ENCODE measurements around the gene OR2M5. TPM values are rescaled to one million over a fixed set of nuclear protein-coding genes. Genes with fewer than 3 reads are reported as not detected.

OR2M5 gene
- total and polyA plus RNA-seq, 2 of the 8 experiments (the other 6 are each of a cell fraction or from before 2014, with no cell fraction given): not detected

- Histone ChIP-seq H3K79me1 (ENCODE audit: low read depth, low read length) (no peaks in the 10 kb centered on the region), H3K4ac (replicated peaks; ENCODE audit: insufficient read length, low read depth, low read length) (no peak overlapping the region), H3K4me3 (ENCODE audit: extremely low read depth in 1 of 4, insufficient read depth in 2 of 4, low read depth in 3 of 4, low read length in 4 of 4) (no peak overlapping the region), H3K27ac (ENCODE audit: low read depth, low read length) (no peak overlapping the region), H3K79me2 (ENCODE audit: control insufficient read depth in 1 of 2, insufficient read depth in 2 of 2, low read length in 2 of 2) (no peaks in the 10 kb centered on the region), H4K5ac (ENCODE audit: insufficient read length, low read depth, low read length) (no peak overlapping the region), H3K4me1 (replicated peaks in 1 of 4; ENCODE audit: control insufficient read depth in 3 of 4, insufficient read depth in 4 of 4, low read length in 3 of 4) (no peaks in the 10 kb centered on the region), H4K20me1 (replicated peaks in 1 of 2; ENCODE audit: control insufficient read depth in 1 of 2, insufficient read depth in 2 of 2, low read length in 2 of 2) (no peaks in the 10 kb centered on the region), H2AFZ (ENCODE audit: low read length) (no peak overlapping the region), H3K23ac (ENCODE audit: insufficient read length) (no peak overlapping the region), H3K18ac (ENCODE audit: extremely low read depth, low read length) (no peak overlapping the region), H2BK15ac (ENCODE audit: low read length) (no peak overlapping the region), H4K8ac (ENCODE audit: extremely low read depth, insufficient read depth, low read length) (no peak overlapping the region), H2BK20ac (ENCODE audit: low read length) (no peak overlapping the region), H3K56ac (replicated peaks; ENCODE audit: insufficient read length, low read depth, low read length) (no peak overlapping the region), H2BK120ac (replicated peaks; ENCODE audit: low read depth, low read length) (no peak overlapping the region), H3K23me2 (ENCODE audit: low read depth, low read length) (no peaks in the 10 kb centered on the region), H4K91ac (replicated peaks; ENCODE audit: insufficient read length, low read length) (no peak overlapping the region), H3K9ac (replicated peaks in 1 of 4; ENCODE audit: extremely low read depth in 1 of 4, low read depth in 3 of 4, low read length in 3 of 4) (no peak overlapping the region), H2BK12ac (ENCODE audit: low read depth, low read length) (no peak overlapping the region), H2BK5ac (ENCODE audit: low read depth, low read length) (no peak overlapping the region), H2AK5ac (ENCODE audit: low read depth, low read length) (no peak overlapping the region), H3K4me2 (ENCODE audit: insufficient read depth in 1 of 2, low read depth in 2 of 2, low read length in 2 of 2) (no peak overlapping the region), H3K36me3 (ENCODE audit: control insufficient read depth in 2 of 4, insufficient read depth in 4 of 4, low read length in 3 of 4) (no peaks in the 10 kb centered on the region), H3K9me3 (ENCODE audit: insufficient read depth in 2 of 2, low read depth in 1 of 2, low read length in 1 of 2) (peaks cover 41 to 42% of the 10 kb centered on the region in 2 experiments), H3K14ac (ENCODE audit: insufficient read length) (no peak overlapping the region), H3K27me3 (replicated peaks in 1 of 4; ENCODE audit: control insufficient read depth in 3 of 4, extremely low read depth in 1 of 4, insufficient read depth in 3 of 4, low read length in 3 of 4) (no peaks in the 10 kb centered on the region)
- no peak for TF ChIP-seq ZNF274 (IDR thresholded peaks at IDR 0.05; ENCODE audit: borderline replicate concordance, extremely low read depth, low read length)
- no peak for TF ChIP-seq CBX5 (IDR thresholded peaks at IDR 0.05; ENCODE audit: low read depth, low read length)
- DNase-seq (ENCODE audit: low read depth in 1 of 2, low spot score in 2 of 2) (no peak), FAIRE-seq (no peak)
- ChIA-PET CTCF (ENCODE audit: partially characterized antibody) (interaction anchor here (0.5 kb wide), 1 partner anchor 20 kb away, joined by 3 read pairs; no protein-coding TSS in a partner anchor), POLR2A (ENCODE audit: partially characterized antibody) (no interaction called here)
- 71% methylated on average over 4 of the region's 4 CpGs; no CpG with 5 or more reads in 1 of the 2 experiments for WGBS, 2 experiments (ENCODE audit: extremely low coverage in 1 of 2, insufficient coverage in 1 of 2, insufficient read length in 1 of 2, insufficient replicate concordance in 2 of 2, low coverage in 1 of 2, low lambda C conversion rate in 2 of 2, missing lambda C conversion rate in 1 of 2)
These were observed 13.8 kb downstream of the OR2M5 start for GRCh38 chr1:248158758-248159157.
